ENCODE data around the gene RGS10.
A peak's percentile ranks its signal among the peaks of the same experiment; 100 is the strongest.

- TF ChIP-seq CTCF (IDR thresholded peaks at IDR 0.05) (peak in 5 of 6 experiments; percentile 10 to 44 (median 33)), POLR2A (IDR thresholded peaks at IDR 0.05) (no peak)
Observed at GRCh38 chr10:119542988-119543813, 682 bp upstream of the RGS10 start.
